Measurements from ENCODE around the gene HNRNPA3. TPM values are rescaled to one million over a fixed set of nuclear protein-coding genes. Genes with fewer than 3 reads are reported as not detected.

HNRNPA3 gene
- total and polyA plus RNA-seq, 10 of the 15 experiments (the other 5 are each of a cell fraction or from before 2014, with no cell fraction given): 40.4 to 343 (median 206) TPM

- WGBS (ENCODE audit: insufficient coverage, insufficient replicate concordance, low lambda C conversion rate, missing lambda C conversion rate): 54% methylated on average over 3 of the region's 3 CpGs
- H2AFZ ChIP-seq (ENCODE audit: control insufficient read depth, low read depth, low read length): no peak overlapping the region
- H3K9ac ChIP-seq (ENCODE audit: control insufficient read depth, insufficient read depth, low read length): no peak overlapping the region
- H3K27ac ChIP-seq (ENCODE audit: control insufficient read depth, insufficient read depth): no peak overlapping the region
- intact Hi-C loops (cut with micrococcal nuclease; ENCODE audit: unreplicated experiment) (no loop called here), in situ Hi-C loops (cut with MboI) (no loop called here)
- peaks cover 3% of the 10 kb centered on the region; the same call in 1 of the 2 replicates for H4K20me1 ChIP-seq (ENCODE audit: control insufficient read depth, insufficient read depth)
- ChIA-PET CTCF (interaction anchor here (1.1 to 3.1 kb wide), 2 partner anchors 9 to 29 kb away, joined by 3 to 12 read pairs; partner anchors contain the start of gene NFE2L2), POLR2A (interaction anchor here (0.6 to 1.1 kb wide), 3 partner anchors 25 to 137 kb away, joined by 4 to 5 read pairs (median 4); no protein-coding TSS in a partner anchor), RAD21 (ENCODE audit: unreplicated experiment) (no interaction called here), SMC1A (ENCODE audit: uncharacterized antibody, unreplicated experiment) (interaction anchor here (1.0 to 2.3 kb wide), 3 partner anchors 17 to 93 kb away, joined by 3 to 9 read pairs (median 3); no protein-coding TSS in a partner anchor)
- peaks cover 0 to 11% of the 10 kb centered on the region in 2 experiments; a peak in 3 of 4 replicates for H3K36me3 ChIP-seq (ENCODE audit: control insufficient read depth in 2 of 2, insufficient read depth in 2 of 2, low read length in 1 of 2)
- peaks cover 97% of the 10 kb centered on the region for H3K79me2 ChIP-seq (ENCODE audit: control insufficient read depth, insufficient read depth, low read length)
- H3K27me3 ChIP-seq (replicated peaks in 1 of 2; ENCODE audit: control insufficient read depth in 2 of 2, insufficient read depth in 2 of 2, low read length in 1 of 2): no peaks in the 10 kb centered on the region
- BruUV-seq (replicated peaks): no TSS peak
- peaks cover 6% of the 10 kb centered on the region; the same call in 2 of the 3 replicates for H3K9me3 ChIP-seq (replicated peaks; ENCODE audit: control insufficient read depth, insufficient read depth, low read length)
- FAIRE-seq (no peak), DNase-seq (ENCODE audit: low read depth, low spot score) (no peak), ATAC-seq (peak; percentile 15; the same call in 2 of the 3 replicates)
- H3K4me3 ChIP-seq: no peak overlapping the region
- no peak for TF ChIP-seq FOXK2 (IDR thresholded peaks at IDR 0.05)
- no peak for TF ChIP-seq SP1 (IDR thresholded peaks at IDR 0.05; ENCODE audit: low read depth, low read length)
- TF ChIP-seq ZNF24 (IDR thresholded peaks at IDR 0.05): no peak
- no peak for TF ChIP-seq RAD21 (IDR thresholded peaks at IDR 0.05; ENCODE audit: insufficient read depth, low read depth, low read length)
- TF ChIP-seq TBL1XR1 (IDR thresholded peaks at IDR 0.05; ENCODE audit: low read depth, low read length): no peak
- no peak for TF ChIP-seq WRNIP1 (IDR thresholded peaks at IDR 0.05; ENCODE audit: borderline replicate concordance, low read depth, low read length)
- TF ChIP-seq, protein P1, sequence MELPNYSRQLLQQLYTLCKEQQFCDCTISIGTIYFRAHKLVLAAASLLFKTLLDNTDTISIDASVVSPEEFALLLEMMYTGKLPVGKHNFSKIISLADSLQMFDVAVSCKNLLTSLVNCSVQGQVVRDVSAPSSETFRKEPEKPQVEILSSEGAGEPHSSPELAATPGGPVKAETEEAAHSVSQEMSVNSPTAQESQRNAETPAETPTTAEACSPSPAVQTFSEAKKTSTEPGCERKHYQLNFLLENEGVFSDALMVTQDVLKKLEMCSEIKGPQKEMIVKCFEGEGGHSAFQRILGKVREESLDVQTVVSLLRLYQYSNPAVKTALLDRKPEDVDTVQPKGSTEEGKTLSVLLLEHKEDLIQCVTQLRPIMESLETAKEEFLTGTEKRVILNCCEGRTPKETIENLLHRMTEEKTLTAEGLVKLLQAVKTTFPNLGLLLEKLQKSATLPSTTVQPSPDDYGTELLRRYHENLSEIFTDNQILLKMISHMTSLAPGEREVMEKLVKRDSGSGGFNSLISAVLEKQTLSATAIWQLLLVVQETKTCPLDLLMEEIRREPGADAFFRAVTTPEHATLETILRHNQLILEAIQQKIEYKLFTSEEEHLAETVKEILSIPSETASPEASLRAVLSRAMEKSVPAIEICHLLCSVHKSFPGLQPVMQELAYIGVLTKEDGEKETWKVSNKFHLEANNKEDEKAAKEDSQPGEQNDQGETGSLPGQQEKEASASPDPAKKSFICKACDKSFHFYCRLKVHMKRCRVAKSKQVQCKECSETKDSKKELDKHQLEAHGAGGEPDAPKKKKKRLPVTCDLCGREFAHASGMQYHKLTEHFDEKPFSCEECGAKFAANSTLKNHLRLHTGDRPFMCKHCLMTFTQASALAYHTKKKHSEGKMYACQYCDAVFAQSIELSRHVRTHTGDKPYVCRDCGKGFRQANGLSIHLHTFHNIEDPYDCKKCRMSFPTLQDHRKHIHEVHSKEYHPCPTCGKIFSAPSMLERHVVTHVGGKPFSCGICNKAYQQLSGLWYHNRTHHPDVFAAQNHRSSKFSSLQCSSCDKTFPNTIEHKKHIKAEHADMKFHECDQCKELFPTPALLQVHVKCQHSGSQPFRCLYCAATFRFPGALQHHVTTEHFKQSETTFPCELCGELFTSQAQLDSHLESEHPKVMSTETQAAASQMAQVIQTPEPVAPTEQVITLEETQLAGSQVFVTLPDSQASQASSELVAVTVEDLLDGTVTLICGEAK (IDR thresholded peaks at IDR 0.05; ENCODE audit: borderline replicate concordance): no peak
- no peak for TF ChIP-seq SUZ12 (IDR thresholded peaks at IDR 0.05; ENCODE audit: unreplicated experiment)
- no peak for TF ChIP-seq MAX (IDR thresholded peaks at IDR 0.05; ENCODE audit: low read depth, low read length)
- TF ChIP-seq RCOR1 (conservative IDR thresholded peaks at IDR 0.05; ENCODE audit: low read depth, low read length): no peak
- TF ChIP-seq, protein P2, sequence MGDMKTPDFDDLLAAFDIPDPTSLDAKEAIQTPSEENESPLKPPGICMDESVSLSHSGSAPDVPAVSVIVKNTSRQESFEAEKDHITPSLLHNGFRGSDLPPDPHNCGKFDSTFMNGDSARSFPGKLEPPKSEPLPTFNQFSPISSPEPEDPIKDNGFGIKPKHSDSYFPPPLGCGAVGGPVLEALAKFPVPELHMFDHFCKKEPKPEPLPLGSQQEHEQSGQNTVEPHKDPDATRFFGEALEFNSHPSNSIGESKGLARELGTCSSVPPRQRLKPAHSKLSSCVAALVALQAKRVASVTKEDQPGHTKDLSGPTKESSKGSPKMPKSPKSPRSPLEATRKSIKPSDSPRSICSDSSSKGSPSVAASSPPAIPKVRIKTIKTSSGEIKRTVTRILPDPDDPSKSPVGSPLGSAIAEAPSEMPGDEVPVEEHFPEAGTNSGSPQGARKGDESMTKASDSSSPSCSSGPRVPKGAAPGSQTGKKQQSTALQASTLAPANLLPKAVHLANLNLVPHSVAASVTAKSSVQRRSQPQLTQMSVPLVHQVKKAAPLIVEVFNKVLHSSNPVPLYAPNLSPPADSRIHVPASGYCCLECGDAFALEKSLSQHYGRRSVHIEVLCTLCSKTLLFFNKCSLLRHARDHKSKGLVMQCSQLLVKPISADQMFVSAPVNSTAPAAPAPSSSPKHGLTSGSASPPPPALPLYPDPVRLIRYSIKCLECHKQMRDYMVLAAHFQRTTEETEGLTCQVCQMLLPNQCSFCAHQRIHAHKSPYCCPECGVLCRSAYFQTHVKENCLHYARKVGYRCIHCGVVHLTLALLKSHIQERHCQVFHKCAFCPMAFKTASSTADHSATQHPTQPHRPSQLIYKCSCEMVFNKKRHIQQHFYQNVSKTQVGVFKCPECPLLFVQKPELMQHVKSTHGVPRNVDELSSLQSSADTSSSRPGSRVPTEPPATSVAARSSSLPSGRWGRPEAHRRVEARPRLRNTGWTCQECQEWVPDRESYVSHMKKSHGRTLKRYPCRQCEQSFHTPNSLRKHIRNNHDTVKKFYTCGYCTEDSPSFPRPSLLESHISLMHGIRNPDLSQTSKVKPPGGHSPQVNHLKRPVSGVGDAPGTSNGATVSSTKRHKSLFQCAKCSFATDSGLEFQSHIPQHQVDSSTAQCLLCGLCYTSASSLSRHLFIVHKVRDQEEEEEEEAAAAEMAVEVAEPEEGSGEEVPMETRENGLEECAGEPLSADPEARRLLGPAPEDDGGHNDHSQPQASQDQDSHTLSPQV (IDR thresholded peaks at IDR 0.05): no peak
- TF ChIP-seq, protein P3, sequence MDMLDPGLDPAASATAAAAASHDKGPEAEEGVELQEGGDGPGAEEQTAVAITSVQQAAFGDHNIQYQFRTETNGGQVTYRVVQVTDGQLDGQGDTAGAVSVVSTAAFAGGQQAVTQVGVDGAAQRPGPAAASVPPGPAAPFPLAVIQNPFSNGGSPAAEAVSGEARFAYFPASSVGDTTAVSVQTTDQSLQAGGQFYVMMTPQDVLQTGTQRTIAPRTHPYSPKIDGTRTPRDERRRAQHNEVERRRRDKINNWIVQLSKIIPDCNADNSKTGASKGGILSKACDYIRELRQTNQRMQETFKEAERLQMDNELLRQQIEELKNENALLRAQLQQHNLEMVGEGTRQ (IDR thresholded peaks at IDR 0.05; ENCODE audit: borderline replicate concordance, low read depth, low read length): no peak
- no peak for TF ChIP-seq TCF7 (IDR thresholded peaks at IDR 0.05; ENCODE audit: borderline replicate concordance)
- no peak for TF ChIP-seq BHLHE40 (IDR thresholded peaks at IDR 0.05; ENCODE audit: borderline replicate concordance in 1 of 2, low read depth in 2 of 2, low read length in 1 of 2)
- no peaks in the 10 kb centered on the region for H3K4me1 ChIP-seq (ENCODE audit: control insufficient read depth, insufficient read depth, low read length)
- H3K4me2 ChIP-seq (ENCODE audit: control insufficient read depth, insufficient read depth): peak overlapping the region; percentile 28; the same call in 1 of the 2 replicates
These were observed 44.1 kb downstream of the HNRNPA3 start for GRCh38 chr2:177256695-177257094.
